Measurements from ENCODE around the gene ELMOD2. TPM values are rescaled to one million over a fixed set of nuclear protein-coding genes. Genes with fewer than 3 reads are reported as not detected.

The ELMOD2 gene
- total RNA-seq, 4 donors from 2014 or later: 2.4 to 112 (median 35.4) TPM

GRCh38 chr4:140515423-140515822 is 8.5 kb upstream of the ELMOD2 start:
- TF ChIP-seq POLR2A (IDR thresholded peaks at IDR 0.05): no peak
- no peak for TF ChIP-seq POLR2AphosphoS5 (IDR thresholded peaks at IDR 0.05)
- no peak for TF ChIP-seq EP300 (IDR thresholded peaks at IDR 0.05; ENCODE audit: low read depth)
- TF ChIP-seq, protein P1, sequence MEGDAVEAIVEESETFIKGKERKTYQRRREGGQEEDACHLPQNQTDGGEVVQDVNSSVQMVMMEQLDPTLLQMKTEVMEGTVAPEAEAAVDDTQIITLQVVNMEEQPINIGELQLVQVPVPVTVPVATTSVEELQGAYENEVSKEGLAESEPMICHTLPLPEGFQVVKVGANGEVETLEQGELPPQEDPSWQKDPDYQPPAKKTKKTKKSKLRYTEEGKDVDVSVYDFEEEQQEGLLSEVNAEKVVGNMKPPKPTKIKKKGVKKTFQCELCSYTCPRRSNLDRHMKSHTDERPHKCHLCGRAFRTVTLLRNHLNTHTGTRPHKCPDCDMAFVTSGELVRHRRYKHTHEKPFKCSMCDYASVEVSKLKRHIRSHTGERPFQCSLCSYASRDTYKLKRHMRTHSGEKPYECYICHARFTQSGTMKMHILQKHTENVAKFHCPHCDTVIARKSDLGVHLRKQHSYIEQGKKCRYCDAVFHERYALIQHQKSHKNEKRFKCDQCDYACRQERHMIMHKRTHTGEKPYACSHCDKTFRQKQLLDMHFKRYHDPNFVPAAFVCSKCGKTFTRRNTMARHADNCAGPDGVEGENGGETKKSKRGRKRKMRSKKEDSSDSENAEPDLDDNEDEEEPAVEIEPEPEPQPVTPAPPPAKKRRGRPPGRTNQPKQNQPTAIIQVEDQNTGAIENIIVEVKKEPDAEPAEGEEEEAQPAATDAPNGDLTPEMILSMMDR (IDR thresholded peaks at IDR 0.05): no peak
- in situ Hi-C loops (cut with MboI; ENCODE audit: low pct_ligation_motif_present in 1 of 4, low pct_unique_long_range_greater_than_20kb in 1 of 4, low sequenced_read_pairs in 3 of 4) (no loop called here), intact Hi-C loops (cut with DNase I; ENCODE audit: low total_unique reads) (no loop called here)
- Histone ChIP-seq H3K27me3 (no peaks in the 10 kb centered on the region), H3K4me3 (no peak overlapping the region), H3K36me3 (no peaks in the 10 kb centered on the region), H3K9me3 (no peaks in the 10 kb centered on the region), H3K4me1 (no peaks in the 10 kb centered on the region), H3K27ac (no peak overlapping the region)
- DNase-seq: no peak
- WGBS, 2 donors (ENCODE audit: low coverage in 1 of 2): 33 to 37% methylated on average over 1 of the region's 1 CpG

- peaks cover 0 to 21% (median 5%) of the 10 kb centered on the region in 4 donors for H3K4me1 ChIP-seq
- in situ Hi-C loops (cut with MboI; ENCODE audit: low pct_ligation_motif_present in 1 of 4, low pct_unique_long_range_greater_than_20kb in 1 of 4, low sequenced_read_pairs in 3 of 4): no loop called here
- TF ChIP-seq POLR2A (IDR thresholded peaks at IDR 0.05) (no peak), EP300 (IDR thresholded peaks at IDR 0.05; ENCODE audit: low read depth) (no peak), POLR2AphosphoS5 (IDR thresholded peaks at IDR 0.05) (no peak)
- TF ChIP-seq, protein P1 (IDR thresholded peaks at IDR 0.05): no peak
- no peak for DNase-seq
- intact Hi-C loops (cut with DNase I; ENCODE audit: low total_unique reads): no loop called here
- 12 to 14% methylated on average over 6 to 8 of the region's 8 CpGs for WGBS, 2 donors (ENCODE audit: low coverage in 1 of 2)
- no peaks in the 10 kb centered on the region for H3K9me3 ChIP-seq
- H3K36me3 ChIP-seq: peaks cover 0 to 9% (median 0%) of the 10 kb centered on the region in 4 donors
- no peaks in the 10 kb centered on the region for H3K27me3 ChIP-seq
- H3K27ac ChIP-seq: peak overlapping the region; percentile 20 to 94 (median 94)
- H3K4me3 ChIP-seq: peak overlapping the region; percentile 1 to 97 (median 80)
These were observed 555 bp upstream of the ELMOD2 start for GRCh38 chr4:140523370-140523856.

DNA sequence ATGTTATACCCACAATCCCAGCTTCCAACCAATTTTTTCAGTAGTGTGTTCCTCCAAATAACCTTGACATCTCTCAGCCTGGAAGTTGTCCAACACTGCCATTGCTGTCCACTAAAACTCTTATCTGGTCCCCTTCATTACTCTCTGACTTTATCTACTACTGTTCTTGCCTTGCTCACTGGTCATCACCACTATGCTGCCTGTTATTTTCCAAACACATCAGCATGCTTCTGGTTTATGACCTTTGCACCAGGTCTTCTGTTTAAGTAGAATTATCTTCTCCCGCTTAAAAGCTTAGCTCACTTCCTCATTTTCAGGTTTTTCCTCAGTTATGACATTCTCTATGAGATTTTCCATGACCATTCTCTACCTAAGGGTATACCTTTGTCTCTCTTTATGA is 5.5 kb downstream of the ELMOD2 start:
- in situ Hi-C loops (cut with MboI; ENCODE audit: low pct_ligation_motif_present in 1 of 4, low pct_unique_long_range_greater_than_20kb in 1 of 4, low sequenced_read_pairs in 3 of 4): no loop called here

DNA sequence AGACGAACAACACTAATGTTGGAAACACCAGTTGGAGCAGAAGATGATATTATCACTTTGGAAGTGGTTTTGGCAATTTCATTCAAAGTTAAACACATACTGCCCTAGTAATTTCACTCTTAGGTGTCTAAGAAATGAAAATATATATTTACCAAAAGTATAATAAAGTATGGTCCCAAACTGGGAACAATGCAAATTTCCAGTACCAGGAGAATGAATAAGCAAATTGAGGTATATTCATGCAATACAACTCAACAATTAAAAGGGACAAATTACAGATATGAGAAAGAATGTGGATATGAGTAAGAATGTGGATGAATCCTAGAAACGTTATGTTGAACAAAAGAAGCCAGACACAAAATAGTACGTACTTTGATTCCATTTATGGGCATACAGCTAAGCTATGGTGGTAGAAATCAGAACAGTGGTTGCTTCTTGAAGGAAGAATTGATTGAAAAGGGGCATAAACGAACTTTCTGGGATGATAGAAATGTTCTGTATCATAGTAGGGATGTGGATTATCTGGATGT is 10.0 kb downstream of the ELMOD2 start:
- no peaks in the 10 kb centered on the region for H3K27me3 ChIP-seq
- no peak overlapping the region for H3K4me3 ChIP-seq
- H3K27ac ChIP-seq: no peak overlapping the region
- TF ChIP-seq, protein P1 (IDR thresholded peaks at IDR 0.05): no peak
- TF ChIP-seq EP300 (IDR thresholded peaks at IDR 0.05; ENCODE audit: low read depth): no peak
- no peak for TF ChIP-seq POLR2AphosphoS5 (IDR thresholded peaks at IDR 0.05)
- no peak for TF ChIP-seq POLR2A (IDR thresholded peaks at IDR 0.05)
- 83 to 89% methylated on average over 4 of the region's 4 CpGs for WGBS, 2 donors (ENCODE audit: low coverage in 1 of 2)
- intact Hi-C loops (cut with DNase I; ENCODE audit: low total_unique reads): no loop called here
- no peaks in the 10 kb centered on the region for H3K9me3 ChIP-seq
- in situ Hi-C loops (cut with MboI; ENCODE audit: low pct_ligation_motif_present in 1 of 4, low pct_unique_long_range_greater_than_20kb in 1 of 4, low sequenced_read_pairs in 3 of 4): no loop called here
- DNase-seq: no peak
- peaks cover 0 to 12% (median 2%) of the 10 kb centered on the region in 4 donors for H3K36me3 ChIP-seq
- no peaks in the 10 kb centered on the region for H3K4me1 ChIP-seq

More for the DNA sequence above, 5.5 kb downstream of the ELMOD2 start:
- Histone ChIP-seq H3K4me1 (peaks cover 0 to 14% (median 5%) of the 10 kb centered on the region in 4 donors), H3K9me3 (no peaks in the 10 kb centered on the region), H3K36me3 (peaks cover 0 to 9% (median 0%) of the 10 kb centered on the region in 4 donors), H3K27me3 (no peaks in the 10 kb centered on the region), H3K4me3 (no peak overlapping the region), H3K27ac (no peak overlapping the region)
- WGBS, 2 donors (ENCODE audit: low coverage in 1 of 2): 56 to 71% methylated on average over 1 of the region's 1 CpG
- TF ChIP-seq, protein P1 (IDR thresholded peaks at IDR 0.05): no peak
- TF ChIP-seq EP300 (IDR thresholded peaks at IDR 0.05; ENCODE audit: low read depth) (no peak), POLR2A (IDR thresholded peaks at IDR 0.05) (no peak), POLR2AphosphoS5 (IDR thresholded peaks at IDR 0.05) (no peak)
- no peak for DNase-seq
- intact Hi-C loops (cut with DNase I; ENCODE audit: low total_unique reads): no loop called here
